ENCODE results near the gene MTERF4.

Gene MTERF4

DNA sequence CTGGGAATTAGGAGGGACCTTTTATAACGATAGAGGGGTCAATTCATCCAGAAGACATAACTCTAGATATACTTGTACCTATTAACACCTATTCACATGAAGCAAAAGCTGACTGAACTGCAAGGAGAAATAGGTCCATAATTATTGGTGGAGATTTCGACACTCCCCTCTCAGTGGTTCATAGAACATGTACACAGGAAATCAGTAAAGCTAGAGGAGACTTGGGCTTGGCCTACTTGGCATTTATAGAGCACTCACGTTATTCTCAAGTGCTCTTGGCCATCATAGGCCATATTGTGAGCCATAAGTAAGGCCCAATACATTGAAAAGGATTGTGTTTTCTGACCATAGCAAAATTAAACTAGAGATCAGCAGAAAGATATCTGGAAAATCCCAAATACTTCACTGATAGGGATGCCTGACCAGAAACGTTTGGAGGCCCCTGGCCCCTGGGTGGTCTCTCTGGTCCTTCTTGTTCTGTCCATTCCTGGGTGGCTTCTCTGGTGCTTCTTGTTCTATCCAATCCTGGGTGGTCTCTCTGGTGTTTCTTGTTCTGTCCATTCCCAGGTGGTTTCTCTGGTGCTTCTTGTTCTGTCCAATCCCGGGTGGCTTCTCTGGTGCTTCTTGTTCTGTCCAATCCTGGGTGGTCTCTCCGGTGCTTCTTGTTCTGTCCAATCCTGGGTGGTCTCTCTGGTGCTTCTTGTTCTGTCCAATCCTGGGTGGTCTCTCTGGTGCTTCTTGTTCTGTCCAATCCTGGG lies 54.7 kb downstream of the MTERF4 start:
- DNase-seq = no peak
